NCI-H2081 treated with DMSO at 0.1 percent for 48 hours (cell line): Measurements from ENCODE around the gene COL4A2.
"Not testable (repeated sequence)": the region's sequence is repeated elsewhere in the genome, so short reads cannot be mapped to it uniquely, and the experiment has no call there.

Source experiments
- DNase-seq: peaks from one replicate; lab custom pipeline; 2025; lab: John Stamatoyannopoulos, UW

COL4A2 gene

GRCh38 chr13:110379905-110380341 lies 72.8 kb downstream of the COL4A2 start:
- no peak for DNase-seq

GRCh38 chr13:110380359-110381028 lies 73.4 kb downstream of the COL4A2 start:
- DNase-seq = no peak

- DNase-seq = no peak
These were observed 73.9 kb downstream of the COL4A2 start for GRCh38 chr13:110381029-110381360.

DNA sequence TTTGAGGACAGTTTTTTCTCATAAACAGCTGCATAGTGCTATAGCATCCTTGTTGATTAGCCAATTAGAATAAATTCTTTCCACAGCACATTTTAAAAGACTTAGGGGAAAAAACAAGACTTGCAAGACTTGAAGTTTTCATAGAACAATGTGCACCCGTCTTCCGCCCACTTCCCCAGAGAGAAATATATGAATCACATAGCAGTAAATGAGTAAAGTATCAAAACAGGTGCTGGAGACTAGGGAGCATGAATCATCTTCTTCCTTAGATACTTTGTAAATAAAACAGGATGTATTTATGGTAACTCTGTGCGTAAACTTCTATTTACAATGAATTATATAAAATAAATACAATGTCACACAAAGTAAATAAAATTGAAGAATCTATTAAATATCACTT lies 75.1 kb downstream of the COL4A2 start:
- DNase-seq = no peak

- DNase-seq = no peak
These were observed 75.7 kb downstream of the COL4A2 start for GRCh38 chr13:110382830-110383229.

GRCh38 chr13:110387451-110388107 lies 80.5 kb downstream of the COL4A2 start:
- DNase-seq = no peak

- DNase-seq = no peak
These were observed 81.2 kb downstream of the COL4A2 start for GRCh38 chr13:110388108-110388943.

DNA sequence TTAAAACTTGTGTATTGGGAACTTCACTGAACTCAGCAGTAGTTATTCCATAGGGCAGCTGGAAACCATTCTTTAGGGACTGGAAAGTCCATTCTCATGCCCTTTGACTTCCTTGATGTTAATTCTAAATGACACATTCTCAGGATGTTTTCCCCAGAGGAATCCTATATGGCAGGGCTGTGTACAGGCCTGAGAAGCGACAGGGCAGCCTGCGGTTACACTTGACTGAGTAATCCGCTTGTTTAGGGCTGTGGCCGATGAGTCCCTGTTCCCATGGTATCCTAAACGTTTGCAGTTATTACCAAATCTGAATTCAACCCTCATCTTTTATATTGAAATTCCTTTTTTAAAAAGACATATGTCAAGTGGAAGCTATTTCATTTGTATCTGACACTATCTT lies 83.5 kb downstream of the COL4A2 start:
- DNase-seq = no peak

DNA sequence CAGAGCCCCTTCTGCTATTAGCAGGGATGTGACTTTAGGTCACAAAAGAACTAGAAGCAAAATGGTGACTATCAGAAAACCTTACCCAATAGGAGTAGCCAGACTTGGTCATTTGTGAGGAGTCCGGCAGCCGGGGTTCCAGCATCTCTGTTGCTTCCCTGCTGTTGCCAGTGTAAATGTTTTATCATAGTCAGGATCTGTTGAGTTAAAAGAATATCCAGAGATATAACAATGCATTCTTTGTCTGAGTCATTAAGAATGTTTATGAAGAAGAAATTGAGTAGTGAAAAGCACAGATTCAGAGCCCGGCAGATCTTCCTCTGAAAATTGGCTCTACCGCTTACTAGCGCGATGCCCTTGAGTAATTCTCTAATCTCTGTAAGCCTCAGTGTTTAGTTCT lies 84.2 kb downstream of the COL4A2 start:
- no peak for DNase-seq

GRCh38 chr13:110392510-110393240 lies 85.6 kb downstream of the COL4A2 start:
- DNase-seq = no peak

- no peak for DNase-seq
These were observed 86.7 kb downstream of the COL4A2 start for GRCh38 chr13:110393761-110394160.

DNA sequence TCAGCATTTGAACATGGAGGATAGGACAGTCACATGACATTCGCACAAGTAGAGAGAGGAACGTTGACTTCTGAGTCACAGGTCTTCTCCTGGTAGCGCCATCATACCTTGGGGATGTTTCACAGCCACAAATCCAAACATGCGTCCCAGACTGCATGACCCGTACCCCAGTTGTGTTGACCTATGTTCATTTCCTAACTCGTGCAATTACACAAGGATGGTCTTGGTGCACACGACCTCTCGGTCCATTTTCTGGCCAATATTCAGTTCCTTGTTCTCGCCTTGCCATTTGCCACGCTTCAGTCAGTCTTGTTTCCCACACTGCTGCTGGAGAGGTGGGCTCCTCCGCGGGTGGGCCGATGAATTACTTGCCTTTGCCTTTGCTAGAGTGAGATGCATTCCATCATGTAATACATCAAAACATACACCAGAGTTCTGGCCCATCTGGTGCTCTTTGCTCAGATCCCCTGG lies 87.3 kb downstream of the COL4A2 start:
- no peak for DNase-seq

GRCh38 chr13:110395616-110396015 lies 88.5 kb downstream of the COL4A2 start:
- not testable (repeated sequence) for DNase-seq

DNA sequence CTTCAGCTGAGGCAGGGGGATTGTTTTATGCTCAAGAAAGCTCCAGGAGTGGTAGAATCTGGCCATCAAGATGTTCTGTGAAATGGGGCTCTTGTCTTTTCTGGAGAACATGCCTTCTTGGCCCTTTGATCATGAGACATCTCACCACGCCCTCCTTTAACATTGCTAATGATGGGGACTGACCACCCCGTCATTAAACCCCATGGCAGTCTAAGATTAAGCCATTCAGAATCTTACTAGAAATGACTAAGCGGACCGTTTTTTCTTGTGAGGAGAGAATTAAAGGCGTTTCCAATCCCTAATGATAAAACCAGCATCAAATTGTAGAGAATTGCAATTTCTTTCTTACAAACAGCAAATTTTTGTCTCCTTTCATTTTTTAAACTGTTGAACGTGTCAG lies 89.4 kb downstream of the COL4A2 start:
- no peak for DNase-seq

DNA sequence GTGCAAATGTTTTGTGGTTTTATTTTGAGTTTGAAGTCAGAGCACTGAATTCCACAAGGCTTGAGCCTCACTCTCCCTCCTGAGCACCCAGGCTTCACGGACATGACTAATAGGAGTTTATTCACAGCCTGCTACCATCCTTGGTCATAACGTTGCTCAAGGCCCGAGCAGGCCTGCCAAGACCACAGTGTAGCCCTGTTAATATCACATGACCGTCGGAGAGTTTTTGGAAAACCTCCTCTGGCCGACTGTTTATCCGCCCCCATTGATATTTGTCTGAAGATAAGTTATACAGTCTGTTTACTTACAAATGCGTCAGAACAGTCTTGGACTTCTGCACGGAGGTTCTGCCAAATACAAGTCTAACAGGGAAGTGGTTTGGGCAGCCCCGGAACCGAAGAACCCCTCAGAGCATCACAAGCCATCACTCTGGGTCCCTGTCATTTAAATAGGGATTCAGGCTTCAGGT lies 89.9 kb downstream of the COL4A2 start:
- no peak for DNase-seq

- no peak for DNase-seq
These were observed 90.5 kb downstream of the COL4A2 start for GRCh38 chr13:110397436-110398115.

DNA sequence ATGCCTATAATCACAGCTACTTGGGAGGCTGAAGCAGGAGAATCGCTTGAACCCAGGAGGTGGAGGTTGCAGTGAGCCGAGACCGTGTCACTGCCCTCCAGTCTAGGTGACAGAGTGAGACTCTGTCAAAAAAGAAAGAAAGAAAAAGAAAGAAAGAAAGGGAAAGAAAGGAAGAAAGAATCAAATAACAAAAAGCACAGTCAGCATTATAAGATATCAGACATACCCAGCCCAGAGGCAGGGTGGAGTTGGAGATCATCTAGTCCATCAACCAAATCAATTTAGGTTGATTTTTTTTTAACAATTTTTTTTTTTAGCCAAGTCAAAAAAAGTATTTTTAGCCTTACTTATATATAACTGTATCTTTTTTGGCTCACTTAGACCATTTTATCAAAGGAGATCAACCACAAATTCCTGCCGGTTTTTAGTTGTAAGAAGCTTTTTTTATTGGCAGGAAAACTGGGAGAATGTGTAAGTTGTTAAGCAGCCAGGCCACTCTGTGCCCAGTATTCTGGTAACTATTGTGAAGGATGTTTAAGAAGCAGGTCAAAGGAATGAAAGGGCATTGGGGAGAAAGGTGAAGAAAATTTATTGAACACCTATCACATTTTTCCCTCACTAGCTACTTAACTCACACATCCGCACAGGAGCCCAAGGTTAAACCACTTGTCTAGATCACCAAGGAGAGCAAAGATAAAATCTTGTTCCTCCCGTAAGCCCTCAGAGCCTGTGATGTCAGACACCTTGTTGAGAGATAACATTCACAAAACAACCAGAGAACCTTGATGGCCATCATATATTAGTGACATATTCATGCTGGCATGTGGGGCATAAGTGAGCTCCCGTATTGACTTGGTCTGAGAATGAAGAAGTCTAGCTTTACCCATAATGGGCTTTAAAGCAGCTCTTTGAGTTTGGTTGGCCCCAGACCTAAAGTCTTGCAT lies 91.8 kb downstream of the COL4A2 start:
- no peak for DNase-seq

GRCh38 chr13:110399801-110400200 lies 92.7 kb downstream of the COL4A2 start:
- no peak for DNase-seq

- DNase-seq = no peak
These were observed 93.9 kb downstream of the COL4A2 start for GRCh38 chr13:110400786-110401533.
